Brain pericyte (primary cell): ENCODE measurements around the gene CPLANE1.
A peak's percentile ranks its signal among the peaks of the same experiment; 100 is the strongest.
"Not testable (repeated sequence)": the region's sequence is repeated elsewhere in the genome, so short reads cannot be mapped to it uniquely, and the experiment has no call there.

ENCODE experiments used
- DNase-seq: peaks from one replicate; pipeline ENCODE4 v3.0.0-alpha.2; 2012; ENCODE audit warnings: low read depth, low spot score

CPLANE1 gene

DNA sequence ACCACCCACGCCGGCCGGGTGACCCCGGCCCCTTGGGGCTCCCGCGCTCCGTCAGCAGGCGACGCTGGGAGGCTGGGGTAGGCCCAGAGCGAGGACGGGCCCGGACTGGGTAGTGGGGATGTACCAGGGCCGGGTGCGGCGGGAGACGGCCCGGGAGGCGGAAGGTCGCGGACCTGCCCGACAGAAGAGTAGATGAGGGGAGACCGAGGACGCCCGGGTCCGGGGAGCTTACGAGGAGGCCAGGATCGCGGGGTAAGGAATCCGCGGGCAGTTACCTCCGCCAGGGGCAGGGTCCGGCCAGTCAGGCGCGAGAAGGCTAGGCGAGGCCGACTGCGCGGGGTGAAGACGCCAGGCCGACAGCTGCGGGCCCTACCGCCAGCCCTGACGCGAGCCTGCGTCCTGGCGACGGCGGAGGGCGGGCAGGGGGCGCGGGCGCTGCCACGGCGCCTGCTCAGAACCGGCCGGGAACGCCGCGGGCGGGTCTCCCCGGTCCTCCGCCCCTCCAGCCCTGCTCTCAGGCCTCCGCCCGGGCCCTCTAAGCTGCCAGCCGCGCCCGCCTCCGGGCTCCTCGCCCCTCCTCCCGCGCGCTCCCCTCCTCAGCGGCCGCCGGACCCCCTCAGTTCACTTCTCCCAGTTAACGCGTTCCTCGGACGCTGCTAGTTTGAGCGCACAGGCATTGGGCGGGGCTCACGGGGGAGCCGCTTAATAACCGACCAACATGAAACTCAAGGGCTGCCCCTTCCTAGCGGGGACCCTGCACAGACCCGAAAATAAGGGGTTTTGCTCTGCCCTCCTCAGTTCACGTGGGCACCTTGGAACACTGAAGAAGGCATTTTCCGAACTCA lies at the start of gene CPLANE1:
Gene CPLANE1 (minus strand): TSS at position 407 of the 845 bp plus-strand sequence. CDS start 1,678 bp downstream, outside the sequence.
- peak; percentile 16 for DNase-seq

DNA sequence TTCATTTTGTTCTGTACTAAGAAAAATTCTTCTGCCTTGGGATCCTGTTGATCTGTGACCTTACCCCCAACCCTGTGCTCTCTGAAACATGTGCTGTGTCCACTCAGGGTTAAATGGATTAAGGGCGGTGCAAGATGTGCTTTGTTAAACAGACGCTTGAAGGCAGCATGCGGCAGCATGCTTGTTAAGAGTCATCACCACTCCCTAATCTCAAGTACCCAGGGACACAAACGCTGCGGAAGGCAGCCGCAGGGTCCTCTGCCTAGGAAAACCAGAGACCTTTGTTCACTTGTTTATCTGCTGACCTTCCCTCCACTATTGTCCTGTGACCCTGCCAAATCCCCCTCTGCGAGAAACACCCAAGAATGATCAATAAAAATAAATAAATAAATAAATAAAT lies 47.1 kb upstream of the CPLANE1 start:
- DNase-seq = not testable (repeated sequence)

DNA sequence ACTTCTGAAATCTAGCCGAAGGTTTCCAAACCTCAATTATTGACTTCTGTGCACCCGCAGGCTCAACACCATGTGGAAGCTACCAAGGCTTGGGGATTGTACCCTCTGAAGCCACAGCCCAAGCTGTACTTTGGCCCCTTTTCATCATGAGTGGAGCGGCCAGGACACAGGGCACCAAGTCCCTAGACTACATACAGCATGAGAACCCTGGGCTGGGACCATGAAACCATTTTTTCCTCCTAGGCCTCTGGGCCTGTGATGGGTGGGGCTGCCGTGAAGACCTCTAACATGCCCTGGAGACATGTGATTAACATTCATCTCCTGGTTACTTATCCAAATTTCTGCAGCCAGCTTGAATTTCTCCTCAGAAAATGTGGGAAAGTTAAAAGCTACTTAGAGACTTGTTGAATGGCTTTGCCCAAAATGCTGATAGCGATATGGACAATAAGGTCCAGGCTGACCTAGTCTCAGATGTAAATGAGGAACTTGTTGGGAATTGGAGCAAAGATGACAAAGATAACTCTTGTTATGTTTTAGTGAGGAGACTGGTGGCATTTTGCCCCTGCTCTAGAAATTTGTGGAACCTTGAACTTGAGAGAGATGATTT lies 34.1 kb upstream of the CPLANE1 start:
- no peak for DNase-seq

DNA sequence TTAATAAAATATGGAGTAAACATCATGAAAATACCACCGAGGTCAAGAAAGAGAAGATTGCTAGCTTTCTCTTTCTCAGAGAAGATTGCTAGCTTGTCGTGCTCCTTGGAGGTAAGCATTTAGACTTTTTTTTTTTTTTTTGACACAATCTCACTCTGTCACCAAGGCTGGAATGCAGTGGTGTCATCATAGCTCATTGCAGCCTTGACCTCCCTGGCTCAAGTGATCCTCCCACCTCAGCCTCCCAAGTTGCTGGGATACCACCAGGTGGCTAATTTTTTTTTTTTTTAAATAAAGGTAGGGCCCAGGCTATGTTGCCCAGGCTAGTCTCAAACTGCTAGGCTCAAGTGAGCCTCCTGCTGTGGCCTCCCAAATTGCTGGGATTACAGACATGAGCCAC lies 26.3 kb upstream of the CPLANE1 start:
- no peak for DNase-seq

DNA sequence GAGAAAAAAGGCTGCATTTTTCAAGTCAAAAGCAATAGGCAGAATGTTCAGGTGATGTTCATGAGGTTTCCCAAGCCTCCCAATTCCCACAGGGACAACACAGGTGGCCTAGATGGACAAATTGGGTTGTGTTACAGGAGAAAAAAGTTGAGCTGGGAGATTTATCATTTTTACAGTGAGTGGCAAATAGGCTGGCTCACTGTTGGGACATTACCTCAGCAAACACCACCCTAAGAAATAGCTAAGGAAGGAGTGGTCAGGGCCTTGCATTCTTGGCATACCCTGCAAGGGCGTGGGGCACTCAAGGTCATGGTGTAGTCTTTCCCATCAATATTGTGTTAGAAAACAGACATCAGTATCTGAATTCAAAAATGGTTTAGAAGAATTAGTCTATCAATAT lies 23.3 kb upstream of the CPLANE1 start:
- no peak for DNase-seq

DNA sequence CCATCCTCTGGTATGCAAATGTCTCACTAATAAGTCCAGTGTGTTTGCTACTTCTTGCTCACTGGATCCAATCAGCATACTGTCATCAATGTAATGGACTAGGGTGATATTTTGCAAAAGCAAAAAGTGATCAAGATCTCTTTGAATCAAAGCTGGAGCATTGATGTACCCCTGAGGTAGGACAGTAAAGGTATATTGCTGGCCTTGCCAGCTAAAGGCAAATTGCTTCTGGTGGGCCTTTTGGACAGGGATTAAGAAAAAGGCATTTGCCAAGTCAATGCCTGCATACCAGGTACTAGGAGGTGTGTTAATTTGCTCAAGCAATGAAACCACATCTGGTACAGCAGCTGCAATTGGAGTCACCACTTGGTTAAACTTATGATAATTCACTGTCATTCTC lies 18.9 kb upstream of the CPLANE1 start:
- not testable (repeated sequence) for DNase-seq

DNA sequence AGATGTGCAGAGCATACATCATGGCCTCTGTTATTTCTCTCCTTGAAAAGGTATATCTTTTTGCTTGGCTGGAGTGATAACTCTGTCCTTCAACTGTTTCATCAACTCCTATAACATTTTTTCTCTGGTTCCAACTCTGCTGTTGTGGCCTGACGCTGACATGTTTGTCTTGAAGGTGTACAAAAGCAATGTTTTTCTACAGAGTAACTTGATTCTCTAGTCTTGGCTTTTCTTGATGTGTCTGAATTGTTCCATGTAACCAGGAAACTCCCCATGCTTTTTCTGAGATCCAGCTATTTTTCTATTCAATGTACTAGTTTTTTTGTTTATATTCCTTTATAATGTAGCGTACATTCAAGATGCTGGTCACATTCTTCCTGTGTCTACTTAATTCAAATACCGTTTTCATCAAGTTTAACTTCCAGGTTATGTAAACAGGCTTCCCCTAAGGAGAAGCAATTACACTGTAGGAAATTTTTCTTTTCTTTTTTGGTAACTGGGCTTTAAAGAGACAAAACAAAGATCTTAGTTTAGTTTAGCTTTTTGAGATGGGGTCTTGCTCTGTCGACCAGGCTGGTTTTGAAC lies 6.7 kb upstream of the CPLANE1 start:
- DNase-seq = no peak

DNA sequence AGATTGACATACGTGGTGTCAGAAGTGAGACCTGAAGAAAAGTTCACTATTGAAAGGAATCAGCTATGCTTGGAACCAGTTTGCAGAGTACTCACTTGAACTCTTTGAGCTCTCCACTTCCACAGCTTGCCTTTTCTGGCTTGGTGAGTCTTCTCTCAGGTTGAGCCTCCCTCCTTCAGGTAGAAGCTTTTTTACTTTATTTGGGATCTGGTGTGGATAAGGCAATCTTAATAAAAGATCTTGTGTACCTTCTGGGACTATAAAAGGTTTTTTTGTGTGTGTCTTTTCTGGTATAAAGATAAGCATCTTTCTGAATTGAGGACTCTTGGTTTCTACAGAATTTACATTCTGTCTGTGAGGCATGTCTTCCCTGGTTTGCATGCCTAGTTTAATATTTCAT lies 5.4 kb upstream of the CPLANE1 start:
- DNase-seq = no peak

DNA sequence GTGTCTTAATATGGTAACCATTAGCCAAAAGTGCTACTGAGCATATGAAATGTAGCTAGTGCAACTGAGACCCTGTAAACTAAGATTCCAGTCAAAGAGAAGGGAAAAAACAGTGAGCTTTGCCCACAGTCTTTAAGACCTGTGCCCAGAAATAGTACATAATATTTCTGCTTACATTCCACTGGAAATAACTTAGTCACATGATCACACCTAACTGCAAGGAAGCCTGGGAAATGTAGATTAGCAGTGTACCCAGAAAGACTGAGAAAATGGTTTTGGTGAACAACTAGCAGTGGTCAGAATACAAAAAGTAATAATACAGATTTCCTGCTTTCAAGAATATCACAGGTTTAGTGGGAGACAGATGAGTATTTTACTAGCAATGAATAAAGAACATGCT lies 2.5 kb upstream of the CPLANE1 start:
- DNase-seq = no peak

DNA sequence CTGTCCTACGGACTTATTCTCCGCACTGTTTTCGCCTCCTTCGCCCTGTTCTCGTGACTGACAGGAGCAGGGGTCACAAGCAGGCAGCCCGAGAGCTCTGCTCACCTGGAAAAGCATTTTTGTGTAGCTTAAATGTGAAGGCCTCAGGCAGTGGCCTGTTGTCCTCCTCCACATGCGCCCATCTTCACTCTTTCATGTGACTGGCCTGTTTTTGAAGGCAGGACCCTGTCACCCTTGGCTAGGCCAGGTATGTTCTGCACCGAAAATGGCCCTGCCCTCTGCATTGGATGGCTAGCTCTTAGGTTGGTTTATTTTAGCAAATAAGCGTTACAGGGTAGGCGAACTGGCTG lies 614 bp upstream of the CPLANE1 start:
- no peak for DNase-seq

DNA sequence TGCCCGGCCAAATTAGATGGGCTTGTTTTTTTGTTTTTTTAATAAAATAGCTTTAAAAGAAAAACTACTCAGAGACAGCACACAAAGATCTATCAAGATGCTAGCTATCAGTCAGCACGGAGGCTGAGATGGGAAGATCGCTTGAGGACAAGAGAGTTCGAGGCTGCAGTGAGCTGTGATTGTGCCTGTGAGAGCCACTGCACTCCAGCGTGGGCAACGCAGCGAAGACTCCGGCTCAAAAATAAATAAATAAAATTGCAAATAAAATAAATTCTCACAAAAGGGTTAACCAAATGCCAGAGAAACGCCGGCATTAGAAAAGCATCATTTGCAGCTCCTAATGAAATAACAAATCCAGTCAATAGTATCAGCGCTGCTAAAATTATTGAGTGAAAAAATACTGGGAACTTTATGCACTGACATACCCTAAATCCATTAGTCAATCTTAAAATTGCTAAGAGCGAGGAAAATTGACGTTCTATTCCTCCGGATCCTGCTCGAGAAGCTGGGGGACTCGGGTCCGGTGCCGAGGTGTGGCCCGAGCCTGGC lies 681 bp downstream of the CPLANE1 start:
- DNase-seq = no peak

DNA sequence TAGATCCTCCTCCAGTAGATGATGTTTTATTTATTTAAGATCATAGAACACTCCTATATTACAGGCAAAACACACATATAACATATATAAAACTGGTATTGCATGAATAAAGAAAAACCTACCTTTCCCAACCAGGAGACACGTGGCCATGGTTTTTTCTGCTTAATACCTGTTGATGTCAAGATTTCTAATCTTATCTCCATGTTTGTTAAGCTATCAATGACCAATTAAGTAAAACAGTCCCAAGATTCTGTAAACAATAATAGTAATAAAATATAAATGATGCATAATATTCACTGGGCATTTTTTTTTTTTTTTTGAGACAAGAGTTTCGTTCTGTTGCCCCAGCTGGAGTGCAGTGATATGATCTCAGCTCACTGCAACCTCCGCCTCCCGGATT lies 1.7 kb downstream of the CPLANE1 start:
- DNase-seq = no peak

DNA sequence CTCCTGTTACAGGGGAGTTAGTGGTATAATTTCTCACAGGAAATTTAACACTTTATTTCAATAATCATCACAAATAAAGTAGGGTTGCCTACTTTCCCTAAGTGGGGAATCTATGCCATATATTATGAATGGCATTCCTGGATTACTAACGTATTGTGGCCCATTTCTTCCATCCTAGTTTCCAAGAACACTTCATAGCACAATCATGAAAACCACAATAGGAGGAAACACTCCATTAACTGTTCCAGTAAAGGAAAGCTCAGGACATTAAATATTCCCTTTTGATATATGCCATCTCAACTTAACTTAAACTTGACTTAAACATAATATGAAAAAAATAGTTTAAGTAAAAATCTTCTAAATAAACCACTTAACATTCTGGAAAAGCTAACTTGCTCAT lies 2.1 kb downstream of the CPLANE1 start:
- no peak for DNase-seq

DNA sequence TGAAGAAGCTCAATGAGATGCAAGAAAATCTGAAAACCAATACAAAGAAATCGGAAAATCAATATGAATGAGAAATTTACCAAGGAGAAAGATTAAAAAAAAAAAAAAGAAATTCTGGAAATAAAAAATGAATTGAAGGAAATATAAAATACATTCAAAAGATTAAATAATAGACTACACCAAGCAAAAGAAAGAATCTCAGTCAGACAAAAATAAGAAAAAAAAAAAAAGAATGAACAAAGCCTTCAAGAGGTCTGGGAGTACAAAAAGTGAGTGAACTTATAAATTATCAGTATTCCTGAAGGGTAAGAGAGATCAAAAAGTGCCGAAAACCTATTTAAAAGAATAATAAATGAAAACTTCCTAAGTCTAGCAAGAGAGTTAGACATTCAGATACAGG lies 14.9 kb downstream of the CPLANE1 start:
- DNase-seq = no peak

DNA sequence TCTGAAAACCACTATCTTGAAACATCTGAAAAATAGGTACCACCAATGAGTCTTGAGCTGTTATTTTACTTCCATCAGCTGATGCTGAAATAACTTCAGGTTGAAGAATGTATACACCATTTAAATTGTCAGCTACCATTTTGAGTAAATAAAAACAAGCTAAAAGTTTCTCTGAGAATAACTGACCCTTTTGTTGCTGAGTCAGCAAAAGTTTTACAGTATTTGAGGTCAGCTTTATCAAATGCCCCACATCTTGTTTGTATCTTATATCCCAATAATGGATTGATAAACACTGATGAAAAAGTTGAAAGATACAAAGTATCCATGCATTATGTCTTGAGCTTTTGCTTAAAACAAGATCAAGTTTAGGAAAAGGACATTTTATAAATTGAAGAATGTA lies 22.8 kb downstream of the CPLANE1 start:
- DNase-seq = no peak

DNA sequence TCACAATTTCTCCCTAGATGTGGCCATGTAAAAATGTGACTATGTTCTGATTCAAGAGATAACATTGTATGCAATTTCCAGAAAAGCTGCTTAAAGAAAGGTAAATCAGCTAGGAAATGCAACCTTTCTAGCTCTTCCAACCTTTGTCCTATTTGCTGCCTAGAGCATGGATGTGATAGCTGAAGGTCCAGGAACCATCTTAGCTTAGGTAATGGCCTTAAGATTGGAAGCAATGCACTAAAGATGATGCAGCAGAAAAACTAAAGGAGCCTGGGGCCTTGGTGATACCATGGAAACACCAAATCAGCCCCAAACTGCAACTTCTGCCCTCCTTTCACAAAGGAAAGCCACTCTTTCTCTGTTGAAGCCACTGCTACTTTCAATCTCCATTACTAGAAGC lies 27.0 kb downstream of the CPLANE1 start:
- no peak for DNase-seq

DNA sequence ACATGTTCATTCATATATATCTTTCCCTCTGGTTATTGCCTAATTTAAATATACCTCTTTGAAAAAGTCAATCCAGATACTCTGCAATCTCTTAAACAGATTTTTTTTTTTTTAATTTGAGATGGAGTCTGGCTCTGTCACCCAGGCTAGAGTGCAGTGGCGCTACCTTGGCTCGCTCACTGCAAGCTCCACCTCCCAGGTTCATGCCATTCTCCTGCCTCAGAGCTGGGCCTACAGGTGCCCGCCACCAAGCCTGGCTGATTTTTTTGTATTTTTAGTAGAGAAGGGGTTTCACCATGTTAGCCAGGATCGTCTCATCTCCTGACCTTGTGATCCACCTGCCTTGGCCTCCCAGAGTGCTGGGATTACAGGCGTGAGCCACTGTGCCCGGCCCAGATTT lies 28.8 kb downstream of the CPLANE1 start:
- DNase-seq = not testable (repeated sequence)

DNA sequence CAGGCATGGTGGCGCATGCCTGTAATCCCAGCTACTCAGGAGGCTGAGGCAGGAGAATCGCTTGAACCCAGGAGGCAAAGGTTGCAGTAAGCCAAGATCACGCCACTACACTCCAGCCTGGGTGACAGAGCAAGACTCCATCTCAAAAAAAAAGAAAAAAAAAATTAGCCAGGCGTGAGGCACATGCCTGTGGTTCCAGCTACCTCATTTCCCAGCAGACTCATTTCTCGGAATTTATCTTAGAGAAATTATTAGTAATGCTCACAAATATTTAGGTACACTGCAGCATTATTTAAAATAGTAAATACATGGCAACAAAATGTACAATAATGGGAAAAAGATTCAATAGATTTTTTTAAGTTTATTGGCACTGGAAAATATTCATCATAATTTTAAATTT lies 29.8 kb downstream of the CPLANE1 start:
- DNase-seq = not testable (repeated sequence)

DNA sequence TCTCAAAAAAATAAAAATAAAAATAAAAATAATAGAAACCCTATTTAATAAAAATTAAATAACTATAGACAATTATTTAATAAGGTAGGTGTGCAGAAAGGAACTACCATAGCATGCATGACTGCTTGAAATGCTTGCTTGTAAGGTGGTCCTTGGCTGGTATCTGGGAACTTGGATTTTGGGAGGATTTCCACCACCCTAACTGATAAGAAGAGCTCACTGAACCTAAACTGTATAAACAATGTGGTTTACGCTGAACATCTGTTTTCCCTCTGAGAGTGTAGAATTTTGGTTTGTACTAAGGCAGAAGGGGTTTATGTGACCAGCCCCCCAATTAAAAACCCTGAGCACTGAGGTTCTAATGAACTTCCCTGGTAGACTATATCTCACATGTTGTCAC lies 31.2 kb downstream of the CPLANE1 start:
- DNase-seq = no peak

DNA sequence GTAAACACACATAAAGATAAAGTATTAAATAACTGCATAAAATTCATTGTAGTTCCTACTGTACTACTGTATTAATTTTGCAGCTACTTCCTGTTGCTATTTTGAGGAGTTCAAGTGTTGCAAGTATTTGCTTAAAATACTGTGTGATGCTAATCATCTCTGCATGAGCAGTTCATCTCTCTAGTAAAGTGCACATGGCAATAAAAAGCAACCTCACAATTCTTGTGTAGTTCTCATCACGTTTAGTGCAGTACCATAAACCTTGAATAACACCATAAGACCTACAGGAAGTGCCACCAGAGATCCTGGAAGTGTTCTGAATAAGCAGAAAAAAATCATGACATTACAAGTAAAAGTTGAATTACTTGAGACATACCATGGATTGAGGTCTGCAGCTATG lies 34.6 kb downstream of the CPLANE1 start:
- DNase-seq = no peak

DNA sequence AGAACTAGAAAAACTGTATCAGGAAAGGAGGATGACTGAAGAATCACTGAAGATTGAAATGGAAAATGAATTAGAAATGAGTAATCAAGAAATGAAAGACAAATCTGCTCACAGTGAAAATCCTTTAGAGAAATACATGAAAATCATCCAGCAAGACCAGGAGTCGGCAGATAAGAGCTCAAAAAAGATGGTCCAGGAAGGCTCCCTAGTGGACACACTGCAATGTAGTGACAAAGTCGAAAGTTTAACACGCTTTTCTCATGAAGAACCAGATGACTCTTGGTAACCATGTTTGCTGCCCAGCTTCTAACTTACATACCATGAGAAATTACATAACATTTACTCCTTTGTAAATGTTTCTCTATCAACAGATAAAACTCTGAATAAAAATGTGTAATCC lies 37.1 kb downstream of the CPLANE1 start:
- no peak for DNase-seq

DNA sequence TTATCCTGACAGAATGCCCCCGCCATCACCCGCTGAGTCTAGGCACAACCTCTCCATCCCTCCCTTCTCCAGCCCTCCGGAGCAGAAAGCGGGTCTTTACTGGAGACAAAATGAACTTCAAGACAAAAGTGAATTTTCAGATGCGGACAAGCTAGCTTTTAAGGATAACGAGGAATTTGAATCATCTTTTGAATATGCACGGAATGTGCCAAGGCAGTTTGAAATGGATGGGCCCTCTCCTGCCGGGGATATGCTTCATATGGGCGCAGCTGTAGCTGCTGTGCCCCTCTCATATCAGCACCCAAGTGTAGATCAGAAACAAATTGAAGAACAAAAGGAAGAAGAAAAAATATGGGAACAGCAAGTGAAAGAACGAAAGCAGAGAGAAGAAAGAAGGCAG lies 37.5 kb downstream of the CPLANE1 start:
- DNase-seq = no peak
